ENCODE measurements around the gene ARHGEF17. TPM values are rescaled to one million over a fixed set of nuclear protein-coding genes. Genes with fewer than 3 reads are reported as not detected.
A peak's percentile ranks its signal among the peaks of the same experiment; 100 is the strongest.

The ARHGEF17 gene
- total RNA-seq, 2 donors from 2014 or later: 8.6 to 13.4 TPM

DNA sequence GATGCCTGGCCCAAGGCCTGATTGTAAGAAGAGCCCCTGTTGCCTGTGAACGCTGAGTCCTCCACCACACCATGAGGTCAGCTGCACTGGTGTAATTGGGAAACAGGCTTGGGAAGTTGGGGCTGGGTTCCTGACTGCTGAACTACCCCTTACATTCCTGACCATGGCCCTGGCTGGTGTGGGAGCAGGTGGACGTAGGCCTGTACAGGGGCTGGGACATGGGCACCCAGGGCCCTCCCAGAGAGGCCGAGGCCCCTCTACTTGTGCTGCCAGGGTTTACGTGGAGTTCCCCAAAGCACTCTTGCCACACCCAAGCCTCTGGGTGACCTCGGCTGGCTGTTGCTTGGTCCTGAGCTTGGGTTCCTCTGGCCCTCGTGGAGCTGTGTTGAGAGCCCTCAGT lies 73.5 kb downstream of the ARHGEF17 start:
- H3K4me1 ChIP-seq: no peaks in the 10 kb centered on the region
- intact Hi-C loops (cut with DNase I): no loop called here
- DNase-seq: no peak
- H3K4me3 ChIP-seq: no peak overlapping the region
- no peak overlapping the region for H3K27ac ChIP-seq
- no peaks in the 10 kb centered on the region for H3K9me3 ChIP-seq
- no peaks in the 10 kb centered on the region for H3K36me3 ChIP-seq
- no peaks in the 10 kb centered on the region for H3K27me3 ChIP-seq
- no peak overlapping the region for H3K9ac ChIP-seq (ENCODE audit: low read depth in 2 of 2, low read length in 2 of 2)
- no peak for TF ChIP-seq CTCF (IDR thresholded peaks at IDR 0.05)

DNA sequence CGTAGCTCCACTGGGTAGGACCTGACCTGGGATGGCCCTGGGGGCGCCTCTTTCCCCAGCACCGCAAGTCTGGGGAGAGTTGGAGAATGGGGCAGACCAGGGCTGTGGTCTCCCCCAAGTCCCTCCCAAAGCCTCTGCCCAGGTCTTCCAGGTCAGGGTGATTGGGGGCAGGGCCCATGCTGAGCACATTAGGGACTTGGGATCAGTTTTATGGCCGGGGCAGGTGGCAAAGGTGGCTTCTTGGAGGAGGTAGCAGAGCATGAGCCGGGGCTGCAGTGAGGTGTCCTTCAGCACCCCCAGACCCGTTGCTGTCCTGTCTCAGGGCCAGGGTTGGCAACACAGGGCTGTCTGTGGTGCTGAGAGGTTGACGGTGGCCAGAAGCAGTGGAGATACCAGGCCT lies 74.1 kb downstream of the ARHGEF17 start:
- Histone ChIP-seq H3K9ac (ENCODE audit: low read depth in 2 of 2, low read length in 2 of 2) (no peak overlapping the region), H3K27ac (no peak overlapping the region), H3K4me1 (no peaks in the 10 kb centered on the region), H3K9me3 (no peaks in the 10 kb centered on the region), H3K36me3 (no peaks in the 10 kb centered on the region), H3K27me3 (no peaks in the 10 kb centered on the region), H3K4me3 (no peak overlapping the region)
- no peak for DNase-seq
- intact Hi-C loops (cut with DNase I): no loop called here
- no peak for TF ChIP-seq CTCF (IDR thresholded peaks at IDR 0.05)

DNA sequence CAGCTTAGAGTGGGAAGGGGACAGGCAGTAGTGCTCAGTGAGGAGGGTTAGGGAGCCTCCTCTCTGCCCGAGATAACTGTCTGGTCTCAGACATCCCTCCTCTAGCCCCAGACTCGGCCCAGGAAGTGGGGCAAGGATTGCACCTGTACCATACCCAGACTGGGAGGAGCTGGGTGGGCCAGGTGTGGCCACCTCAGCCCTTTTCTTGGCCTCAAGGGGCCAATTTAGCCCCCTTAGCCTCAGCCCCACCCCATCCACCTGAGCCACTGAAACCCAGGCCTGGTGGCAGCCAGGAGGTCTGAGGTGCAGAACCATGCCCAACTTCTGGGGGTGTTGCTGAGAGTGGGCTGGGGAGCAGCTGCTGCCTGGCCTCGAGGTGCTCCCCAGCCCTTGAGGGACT lies 74.7 kb downstream of the ARHGEF17 start:
- Histone ChIP-seq H3K9me3 (no peaks in the 10 kb centered on the region), H3K9ac (ENCODE audit: low read depth in 2 of 2, low read length in 2 of 2) (peak overlapping the region in 1 of 2 donors; percentile 44), H3K4me1 (no peaks in the 10 kb centered on the region)

DNA sequence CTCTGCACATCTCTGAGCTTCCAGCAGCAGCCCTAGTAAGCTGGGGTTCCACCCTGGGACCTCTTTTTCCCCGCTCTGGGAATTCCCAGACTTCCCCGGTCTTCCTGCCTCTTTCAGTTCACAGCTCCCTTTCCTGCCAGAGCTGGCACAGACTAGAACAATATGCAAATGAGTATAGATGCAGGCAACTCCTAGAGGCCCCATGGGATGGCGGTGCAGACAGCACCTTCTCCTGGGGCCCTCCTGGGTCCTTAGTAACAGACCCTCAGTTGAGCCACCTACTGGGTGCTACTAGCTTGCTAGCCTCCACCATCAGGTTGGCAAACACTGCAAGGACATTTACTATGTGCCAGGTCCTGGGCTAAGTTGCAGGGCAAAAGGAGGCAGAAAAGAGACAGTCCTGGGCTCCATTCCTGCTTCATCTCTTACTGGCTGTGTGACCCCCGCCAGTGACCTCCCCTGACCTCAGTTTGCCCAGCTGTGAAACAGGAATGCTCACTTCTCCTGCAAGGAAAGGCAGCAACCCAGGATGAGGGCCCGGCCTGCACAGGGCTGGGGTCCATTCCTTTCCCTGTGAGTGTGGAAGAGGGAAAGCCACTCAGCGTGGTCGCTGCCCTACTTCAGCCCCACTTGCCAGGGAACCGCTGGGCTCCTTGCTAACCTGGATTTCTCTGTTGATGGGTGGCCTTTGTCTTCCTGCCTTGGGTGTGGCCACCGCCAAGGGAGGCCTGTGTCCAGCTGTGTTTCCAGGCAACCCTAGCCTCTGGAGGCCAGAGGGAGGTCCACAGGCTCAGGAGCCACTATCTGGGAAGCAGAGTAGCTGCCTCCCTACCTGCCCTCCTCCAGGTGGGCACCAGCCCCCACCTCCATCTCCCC lies 75.4 kb downstream of the ARHGEF17 start:
- no peaks in the 10 kb centered on the region for H3K9me3 ChIP-seq
- no peaks in the 10 kb centered on the region for H3K4me1 ChIP-seq
- intact Hi-C loops (cut with DNase I): no loop called here
- H3K4me3 ChIP-seq: no peak overlapping the region
- peak overlapping the region; percentile 67 for H3K27ac ChIP-seq
- H3K27me3 ChIP-seq: no peaks in the 10 kb centered on the region
- DNase-seq: peak; percentile 43
- no peak for TF ChIP-seq CTCF (IDR thresholded peaks at IDR 0.05)
- H3K36me3 ChIP-seq: no peaks in the 10 kb centered on the region
- H3K9ac ChIP-seq (ENCODE audit: low read depth in 2 of 2, low read length in 2 of 2): peak overlapping the region; percentile 14 to 44

More for the DNA sequence above, 74.7 kb downstream of the ARHGEF17 start:
- Histone ChIP-seq H3K27ac (peak overlapping the region; percentile 44), H3K36me3 (no peaks in the 10 kb centered on the region), H3K4me3 (no peak overlapping the region), H3K27me3 (no peaks in the 10 kb centered on the region)
- no peak for DNase-seq
- intact Hi-C loops (cut with DNase I): no loop called here
- no peak for TF ChIP-seq CTCF (IDR thresholded peaks at IDR 0.05)

DNA sequence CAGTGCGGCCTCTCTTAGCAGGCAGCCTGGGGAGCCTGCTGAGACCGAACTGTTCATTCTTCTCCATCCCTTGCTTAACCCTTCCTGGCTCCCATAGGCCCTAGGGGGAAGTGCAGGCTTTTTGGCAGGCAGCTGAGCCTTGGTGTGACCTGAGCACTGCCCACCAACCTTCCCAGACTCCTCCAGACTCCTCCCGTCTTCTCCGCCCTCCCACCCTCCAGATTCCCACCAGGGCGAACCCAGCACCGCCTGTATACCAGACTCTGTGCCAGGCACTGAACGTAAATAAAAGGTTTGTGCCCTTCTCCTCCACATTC lies 76.0 kb downstream of the ARHGEF17 start:
- DNase-seq: no peak
- intact Hi-C loops (cut with DNase I): no loop called here
- H3K4me3 ChIP-seq: no peak overlapping the region
- H3K27ac ChIP-seq: peak overlapping the region; percentile 67
- H3K36me3 ChIP-seq: no peaks in the 10 kb centered on the region
- H3K9me3 ChIP-seq: no peaks in the 10 kb centered on the region
- H3K4me1 ChIP-seq: no peaks in the 10 kb centered on the region
- peak overlapping the region in 1 of 2 donors; percentile 32 for H3K9ac ChIP-seq (ENCODE audit: low read depth in 2 of 2, low read length in 2 of 2)
- H3K27me3 ChIP-seq: no peaks in the 10 kb centered on the region
- TF ChIP-seq CTCF (IDR thresholded peaks at IDR 0.05): no peak
